ENCODE results near the gene MTFP1.
"Not testable (repeated sequence)": the region's sequence is repeated elsewhere in the genome, so short reads cannot be mapped to it uniquely, and the experiment has no call there.

MTFP1 gene

GRCh38 chr22:30455075-30455840, 29.7 kb downstream of the MTFP1 start:
- DNase-seq (ENCODE audit: low spot score), result no peak

GRCh38 chr22:30457981-30458380, 32.4 kb downstream of the MTFP1 start:
- no peak for DNase-seq (ENCODE audit: low spot score)

- peak; percentile 15 for DNase-seq (ENCODE audit: low spot score)
Observed at GRCh38 chr22:30459181-30460052, 33.8 kb downstream of the MTFP1 start.

- DNase-seq (ENCODE audit: low spot score), result no peak
Observed at GRCh38 chr22:30460147-30460546, 34.6 kb downstream of the MTFP1 start.

- DNase-seq (ENCODE audit: low spot score), result not testable (repeated sequence)
Observed at GRCh38 chr22:30460555-30460954, 35.0 kb downstream of the MTFP1 start.

- no peak for DNase-seq (ENCODE audit: low spot score)
Observed at GRCh38 chr22:30469165-30469564, 43.6 kb downstream of the MTFP1 start.

- DNase-seq (ENCODE audit: low spot score), result no peak
Observed at GRCh38 chr22:30470655-30471054, 45.1 kb downstream of the MTFP1 start.

GRCh38 chr22:30471616-30472318, 46.2 kb downstream of the MTFP1 start, which contains the start of gene SEC14L3:
TSS of gene SEC14L3 (minus strand) at chr22:30472017. CDS start at chr22:30471958, 59 bp downstream.
- no peak for DNase-seq (ENCODE audit: low spot score)

- DNase-seq (ENCODE audit: low spot score), result no peak
Observed at GRCh38 chr22:30472994-30473720, 47.6 kb downstream of the MTFP1 start.

GRCh38 chr22:30474121-30474520, 48.6 kb downstream of the MTFP1 start:
- DNase-seq (ENCODE audit: low spot score), result no peak

GRCh38 chr22:30474683-30475424, 49.3 kb downstream of the MTFP1 start:
- DNase-seq (ENCODE audit: low spot score), result no peak
